A549 treated with CpdA at 1 μM for 4 hours (cell line): ENCODE measurements around the gene F2. TPM values are rescaled to one million over a fixed set of nuclear protein-coding genes. Genes with fewer than 3 reads are reported as not detected.

Source experiments
- total RNA-seq: library from RNA; stranded (reverse); fragments of 200-300 nt; extraction: Qiagen RNA extraction; gene quantifications from 5 replicates; pipeline ENCODE4 v1.2.3, GENCODE V29; 2022; ENCODE audit warnings: low read depth

F2 gene
- 1.9 to 2.6 TPM (median 2.1 TPM) in 5 replicates for total RNA-seq

DNA sequence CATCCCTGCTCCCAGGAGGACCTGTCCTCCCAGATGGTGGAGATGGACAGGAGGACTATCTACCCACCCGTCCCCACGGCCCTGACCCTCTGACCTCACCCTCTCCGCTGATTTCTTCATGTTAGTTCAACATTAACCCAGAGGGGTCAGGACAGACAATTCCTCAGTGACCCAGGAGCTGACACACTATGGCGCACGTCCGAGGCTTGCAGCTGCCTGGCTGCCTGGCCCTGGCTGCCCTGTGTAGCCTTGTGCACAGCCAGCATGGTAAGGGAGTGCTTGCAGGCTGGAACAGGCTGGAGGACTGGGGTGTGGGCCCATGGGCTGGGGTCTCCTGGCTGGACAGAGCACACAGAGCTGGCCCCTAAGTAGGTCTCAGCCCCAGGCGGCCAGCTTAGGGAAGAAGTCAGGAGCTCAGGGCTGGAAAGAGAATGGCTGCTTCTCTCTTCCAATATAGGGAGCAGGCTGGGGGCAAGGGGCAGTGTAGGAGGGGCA, at the start of gene F2:
TSS of gene F2 (plus strand) at position 166 of the 495 bp plus-strand sequence. CDS start at position 189, 23 bp downstream.

DNA sequence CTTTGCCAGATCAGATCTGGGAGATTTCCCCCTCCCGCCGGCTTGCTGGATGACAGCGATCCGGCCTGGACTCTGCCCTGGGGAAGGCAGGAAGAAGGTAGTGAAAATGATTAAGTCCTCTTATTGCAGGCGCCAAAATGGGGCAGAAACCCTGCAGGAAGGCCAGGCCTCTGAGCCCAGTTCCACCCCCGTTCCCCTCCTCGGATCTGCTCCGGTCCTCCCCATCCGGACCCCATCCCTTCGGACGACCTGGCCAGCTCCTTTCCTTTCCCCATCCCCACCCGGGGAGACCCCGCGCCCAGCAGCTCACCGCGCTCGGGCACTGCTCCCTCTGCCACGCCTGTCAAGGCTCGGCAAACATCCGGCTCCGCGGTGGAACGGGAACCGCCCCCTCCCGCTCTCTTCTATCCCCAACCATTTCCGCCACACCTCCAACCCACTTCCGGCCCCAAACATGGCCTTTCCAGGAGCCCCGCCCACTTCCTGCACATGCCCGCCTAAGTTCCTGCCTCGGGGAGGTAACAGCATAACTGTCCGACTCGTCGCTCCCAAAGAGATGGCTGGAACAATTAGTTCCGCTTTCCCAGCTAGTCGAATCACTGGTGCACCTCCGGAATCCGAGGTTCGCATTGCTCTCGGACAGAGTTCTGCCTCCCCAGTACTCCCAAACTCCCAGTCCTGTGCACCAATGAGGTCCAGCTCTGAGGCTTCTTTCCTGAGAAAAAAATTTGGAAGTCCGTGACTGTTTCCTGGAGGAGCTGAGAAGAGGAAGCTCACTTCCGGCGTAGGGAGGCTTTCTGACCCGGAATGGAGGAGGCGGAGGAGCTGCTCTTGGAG, 18.6 kb upstream of the F2 start, which contains the start of the genes ARHGAP1 and ZNF408:
TSS of gene ARHGAP1 (minus strand) at position 379 of the 837 bp plus-strand sequence. CDS start 4,512 bp downstream, outside the sequence.
TSS of gene ZNF408 (plus strand) at position 791 of the 837 bp plus-strand sequence. CDS start at position 808, 17 bp downstream.

Other genes starting within 250 kb of the F2 start
- 13.8 to 17.0 TPM (median 15.8 TPM) in 5 replicates for gene AMBRA1, start 125.2 kb upstream of the F2 start, total RNA-seq
- gene HARBI1, start 102.0 kb upstream of the F2 start, total RNA-seq, result 5.1 to 7.7 TPM (median 5.7 TPM) in 5 replicates
- 52.6 to 58.5 TPM (median 53.6 TPM) in 5 replicates for gene ATG13, start 101.7 kb upstream of the F2 start, total RNA-seq
- 52.4 to 63.0 TPM (median 54.6 TPM) in 5 replicates for gene ARHGAP1, start 18.6 kb upstream of the F2 start, total RNA-seq
- 14.6 to 19.0 TPM (median 17.4 TPM) in 5 replicates for gene ZNF408, start 18.2 kb upstream of the F2 start, total RNA-seq
- 60.0 to 91.3 TPM (median 71.8 TPM) in 5 replicates for gene CKAP5, start 127.1 kb downstream of the F2 start, total RNA-seq
- 6.6 to 9.0 TPM (median 8.3 TPM) in 5 replicates for gene LRP4, start 199.3 kb downstream of the F2 start, total RNA-seq
- 25.7 to 36.4 TPM (median 30.0 TPM) in 5 replicates for gene CSTPP1, start 217.5 kb downstream of the F2 start, total RNA-seq